CD4-positive, alpha-beta T cell (primary cell): ENCODE measurements around the gene LNX2. TPM values are rescaled to one million over a fixed set of nuclear protein-coding genes. Genes with fewer than 3 reads are reported as not detected.

ENCODE experiments used
- ATAC-seq: fragments of 200-7000 bp; cut with Tn5 transposase; one replicate; pipeline ENCODE4 v1.10.0; 2022; ENCODE audit warnings: mild to moderate bottlenecking; ENCODE audit not compliant: poor library complexity
- CTCF ChIA-PET: fragments of 350-600 bp; sonication (Branson Sonifier 250); formaldehyde crosslinking; loops from one replicate; lab custom pipeline; 2021; ENCODE audit warnings: antibody characterized with exemption, inconsistent platforms; lab: Charles Lee
- POLR2A ChIA-PET: fragments of 350-600 bp; sonication (Branson Sonifier 250); formaldehyde crosslinking; loops from one replicate; lab custom pipeline; 2021; ENCODE audit warnings: antibody characterized with exemption, inconsistent platforms; lab: Charles Lee
- DNase-seq, 14 experiments: peaks; one replicate each; pipeline ENCODE4 v3.0.0-alpha.2; 2013 to 2020; ENCODE audit warnings: mixed read lengths in 2 of 14
- H3K27ac ChIP-seq, 2 donors: one replicate each; pipeline versions ENCODE4 v1.5.1 to v1.7.0; 2013; ENCODE audit warnings: low read length in 2 of 2, low read depth in 1 of 2, mild to moderate bottlenecking in 1 of 2
- H3K27me3 ChIP-seq, 2 experiments: 1 replicate in 1 of 2; 2 replicates in 1 of 2; pipeline versions ENCODE4 v1.6.1 to v1.7.0; 2013; ENCODE audit warnings: low read length in 2 of 2, control low read depth in 1 of 2, mild to moderate bottlenecking in 1 of 2, moderate library complexity in 1 of 2; ENCODE audit not compliant: insufficient read depth in 2 of 2, control insufficient read depth in 1 of 2
- H3K36me3 ChIP-seq: one replicate; pipeline ENCODE4 v1.6.1; 2013; ENCODE audit warnings: low read length, control low read depth; ENCODE audit not compliant: insufficient read depth
- H3K4me1 ChIP-seq: one replicate; pipeline ENCODE4 v1.6.1; 2013; ENCODE audit warnings: low read length, control low read depth; ENCODE audit not compliant: insufficient read depth
- H3K4me3 ChIP-seq: one replicate; pipeline ENCODE4 v1.5.1; 2013; ENCODE audit warnings: mild to moderate bottlenecking, low read length, moderate library complexity
- H3K9me3 ChIP-seq, 2 experiments: 1 replicate in 1 of 2; 2 replicates in 1 of 2; pipeline versions ENCODE4 v1.6.1 to v1.7.0; 2013; ENCODE audit warnings: low read length in 2 of 2, mild to moderate bottlenecking in 2 of 2, control low read depth in 1 of 2, moderate library complexity in 1 of 2; ENCODE audit not compliant: control insufficient read depth in 1 of 2, insufficient read depth in 1 of 2
- H3K27ac Mint-ChIP-seq: one replicate; pipeline ENCODE4 v1.8.0; 2020; ENCODE audit warnings: mixed read lengths
- H3K27me3 Mint-ChIP-seq: one replicate; pipeline ENCODE4 v1.8.0; 2021; ENCODE audit warnings: mixed read lengths
- H3K36me3 Mint-ChIP-seq: one replicate; pipeline ENCODE4 v1.8.0; 2021; ENCODE audit warnings: low read depth, mixed read lengths
- H3K4me1 Mint-ChIP-seq: one replicate; pipeline ENCODE4 v1.8.0; 2021; ENCODE audit warnings: low read depth, mixed read lengths
- H3K4me3 Mint-ChIP-seq: one replicate; pipeline ENCODE4 v1.8.0; 2020; ENCODE audit warnings: mild to moderate bottlenecking, mixed read lengths
- H3K9me3 Mint-ChIP-seq: one replicate; pipeline ENCODE4 v1.8.0; 2020; ENCODE audit warnings: mixed read lengths
- intact Hi-C, 2 experiments: fragments of 100-400 bp; cut with DNase I in 1 of 2; cut with micrococcal nuclease in 1 of 2; formaldehyde crosslinking; loops; one replicate each; pipeline versions ENCODE4 v1.15.1 to v1.9.0; 2023 to 2025; cut with DNase I, micrococcal nuclease
- total RNA-seq, 174 experiments: library from RNA in 2 of 174; stranded (reverse) in 2 of 174; gene quantifications; one replicate each; pipeline ENCODE4 v1.2.3 and lab custom pipeline; 2021 to 2026
- TF ChIP-seq, protein P1 (sequence below): fragments of 200-600 bp; IDR thresholded peaks from one replicate; pipeline ENCODE4 v1.8.0; 2022; ENCODE audit warnings: antibody characterized with exemption, mild to moderate bottlenecking

LNX2 gene
- total RNA-seq, 2 experiments from 2014 or later = 3.5 to 3.9 TPM

DNA sequence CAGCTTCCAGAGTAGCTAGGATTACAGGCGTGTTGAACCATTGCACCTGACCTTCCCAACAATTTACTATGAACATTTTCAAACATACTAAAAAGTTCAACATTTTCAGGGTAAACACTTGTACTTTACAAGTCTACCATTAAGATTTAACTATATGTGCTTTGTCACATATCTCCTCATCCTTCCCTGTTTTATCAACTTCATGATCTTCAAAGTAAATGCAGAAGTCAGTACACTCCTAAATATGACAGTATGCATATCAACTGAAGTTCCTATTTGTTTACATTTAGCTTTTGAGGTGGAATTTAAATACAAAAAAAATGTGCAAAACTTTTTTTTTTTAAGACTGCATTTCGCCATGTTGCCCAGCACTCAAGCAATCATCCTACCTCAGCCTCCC is 18.5 kb downstream of the LNX2 start:
- no peaks in the 10 kb centered on the region for H3K4me1 ChIP-seq
- DNase-seq = no peak
- no peaks in the 10 kb centered on the region for H3K27me3 ChIP-seq
- no peak overlapping the region for H3K27ac ChIP-seq
- H3K9me3 ChIP-seq = no peaks in the 10 kb centered on the region
- Mint-ChIP-seq H3K9me3 (no peaks in the 10 kb centered on the region), H3K4me1 (peaks cover 20% of the 10 kb centered on the region), H3K27ac (no peak overlapping the region), H3K36me3 (no peaks in the 10 kb centered on the region), H3K4me3 (no peak overlapping the region), H3K27me3 (no peaks in the 10 kb centered on the region)
- no peak overlapping the region for H3K4me3 ChIP-seq
- H3K36me3 ChIP-seq = no peaks in the 10 kb centered on the region
- POLR2A ChIA-PET = interaction anchor here (2.9 kb wide), 1 partner anchor 19 kb away, joined by 10 read pairs; the partner anchor contains the start of gene LNX2
- TF ChIP-seq, protein P1, sequence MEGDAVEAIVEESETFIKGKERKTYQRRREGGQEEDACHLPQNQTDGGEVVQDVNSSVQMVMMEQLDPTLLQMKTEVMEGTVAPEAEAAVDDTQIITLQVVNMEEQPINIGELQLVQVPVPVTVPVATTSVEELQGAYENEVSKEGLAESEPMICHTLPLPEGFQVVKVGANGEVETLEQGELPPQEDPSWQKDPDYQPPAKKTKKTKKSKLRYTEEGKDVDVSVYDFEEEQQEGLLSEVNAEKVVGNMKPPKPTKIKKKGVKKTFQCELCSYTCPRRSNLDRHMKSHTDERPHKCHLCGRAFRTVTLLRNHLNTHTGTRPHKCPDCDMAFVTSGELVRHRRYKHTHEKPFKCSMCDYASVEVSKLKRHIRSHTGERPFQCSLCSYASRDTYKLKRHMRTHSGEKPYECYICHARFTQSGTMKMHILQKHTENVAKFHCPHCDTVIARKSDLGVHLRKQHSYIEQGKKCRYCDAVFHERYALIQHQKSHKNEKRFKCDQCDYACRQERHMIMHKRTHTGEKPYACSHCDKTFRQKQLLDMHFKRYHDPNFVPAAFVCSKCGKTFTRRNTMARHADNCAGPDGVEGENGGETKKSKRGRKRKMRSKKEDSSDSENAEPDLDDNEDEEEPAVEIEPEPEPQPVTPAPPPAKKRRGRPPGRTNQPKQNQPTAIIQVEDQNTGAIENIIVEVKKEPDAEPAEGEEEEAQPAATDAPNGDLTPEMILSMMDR = no peak
- no peak for ATAC-seq
- CTCF ChIA-PET = no interaction called here
- intact Hi-C loops = no loop called here

DNA sequence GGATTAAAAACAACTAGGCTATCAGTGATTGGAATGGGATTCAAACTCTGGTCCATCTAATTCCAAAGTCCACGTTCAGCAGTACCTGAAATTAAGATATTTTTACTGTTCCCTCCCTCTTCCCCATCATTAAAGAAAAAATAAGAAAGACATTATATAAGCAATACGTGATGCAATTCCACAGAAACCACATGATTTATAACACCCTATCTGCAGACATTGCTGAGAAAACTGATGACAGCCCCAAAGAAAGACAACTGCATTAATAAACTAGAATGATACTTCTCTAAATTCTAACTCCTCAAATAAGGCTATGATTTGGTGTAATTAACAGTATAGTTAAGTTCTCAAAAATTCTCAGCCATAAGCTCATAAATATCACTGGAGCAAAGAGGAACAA is 19.1 kb downstream of the LNX2 start:
- ChIA-PET POLR2A (interaction anchor here (2.9 kb wide), 1 partner anchor 19 kb away, joined by 10 read pairs; the partner anchor contains the start of gene LNX2), CTCF (no interaction called here)
- Histone ChIP-seq H3K4me1 (no peaks in the 10 kb centered on the region), H3K27me3 (no peaks in the 10 kb centered on the region), H3K36me3 (no peaks in the 10 kb centered on the region), H3K9me3 (no peaks in the 10 kb centered on the region), H3K27ac (no peak overlapping the region), H3K4me3 (no peak overlapping the region)
- no peaks in the 10 kb centered on the region for H3K9me3 Mint-ChIP-seq
- no peaks in the 10 kb centered on the region for H3K27me3 Mint-ChIP-seq
- DNase-seq (no peak), ATAC-seq (no peak)
- H3K4me3 Mint-ChIP-seq = no peak overlapping the region
- H3K4me1 Mint-ChIP-seq = peaks cover 15% of the 10 kb centered on the region
- TF ChIP-seq, protein P1 = no peak
- intact Hi-C loops = no loop called here
- H3K27ac Mint-ChIP-seq = no peak overlapping the region
- H3K36me3 Mint-ChIP-seq = no peaks in the 10 kb centered on the region

DNA sequence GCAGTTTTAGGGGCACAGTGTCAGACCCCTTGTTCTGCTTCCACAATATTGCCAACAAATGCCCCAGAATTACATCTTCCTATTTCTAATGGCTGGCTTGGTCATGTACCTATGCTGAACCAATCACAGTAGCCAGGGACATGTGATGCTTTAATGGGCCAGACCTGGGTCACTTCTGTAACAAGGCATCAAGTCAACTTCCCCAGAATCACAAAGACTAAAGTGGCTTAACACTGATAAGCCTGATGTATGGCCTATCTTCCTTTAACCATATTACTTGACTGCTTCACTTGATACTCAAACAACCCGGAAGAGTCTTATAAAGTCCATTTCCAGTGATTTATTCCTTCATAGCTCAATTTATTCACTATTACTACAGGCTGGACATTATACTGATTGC is 19.6 kb downstream of the LNX2 start:
- ChIA-PET CTCF (no interaction called here), POLR2A (interaction anchor here (2.9 kb wide), 1 partner anchor 20 kb away, joined by 10 read pairs; the partner anchor contains the start of gene LNX2)
- TF ChIP-seq, protein P1 = no peak
- ATAC-seq = no peak
- H3K4me3 Mint-ChIP-seq = no peak overlapping the region
- intact Hi-C loops = no loop called here
- Histone ChIP-seq H3K27me3 (no peaks in the 10 kb centered on the region), H3K4me1 (no peaks in the 10 kb centered on the region), H3K4me3 (no peak overlapping the region), H3K36me3 (no peaks in the 10 kb centered on the region), H3K27ac (no peak overlapping the region), H3K9me3 (no peaks in the 10 kb centered on the region)
- H3K36me3 Mint-ChIP-seq = no peaks in the 10 kb centered on the region
- H3K27me3 Mint-ChIP-seq = no peaks in the 10 kb centered on the region
- H3K4me1 Mint-ChIP-seq = peaks cover 15% of the 10 kb centered on the region
- no peaks in the 10 kb centered on the region for H3K9me3 Mint-ChIP-seq
- no peak for DNase-seq
- H3K27ac Mint-ChIP-seq = no peak overlapping the region
